HG02798 (cell line): ENCODE results near the gene TM9SF1.
A peak's percentile ranks its signal among the peaks of the same experiment; 100 is the strongest.

Experiments used
- ATAC-seq: cut with Tn5 transposase; IDR thresholded peaks from one replicate; pipeline ENCODE4 v1.9.1; 2021; ENCODE audit warnings: mild to moderate bottlenecking; ENCODE audit not compliant: unreplicated experiment, poor library complexity

The TM9SF1 gene

DNA sequence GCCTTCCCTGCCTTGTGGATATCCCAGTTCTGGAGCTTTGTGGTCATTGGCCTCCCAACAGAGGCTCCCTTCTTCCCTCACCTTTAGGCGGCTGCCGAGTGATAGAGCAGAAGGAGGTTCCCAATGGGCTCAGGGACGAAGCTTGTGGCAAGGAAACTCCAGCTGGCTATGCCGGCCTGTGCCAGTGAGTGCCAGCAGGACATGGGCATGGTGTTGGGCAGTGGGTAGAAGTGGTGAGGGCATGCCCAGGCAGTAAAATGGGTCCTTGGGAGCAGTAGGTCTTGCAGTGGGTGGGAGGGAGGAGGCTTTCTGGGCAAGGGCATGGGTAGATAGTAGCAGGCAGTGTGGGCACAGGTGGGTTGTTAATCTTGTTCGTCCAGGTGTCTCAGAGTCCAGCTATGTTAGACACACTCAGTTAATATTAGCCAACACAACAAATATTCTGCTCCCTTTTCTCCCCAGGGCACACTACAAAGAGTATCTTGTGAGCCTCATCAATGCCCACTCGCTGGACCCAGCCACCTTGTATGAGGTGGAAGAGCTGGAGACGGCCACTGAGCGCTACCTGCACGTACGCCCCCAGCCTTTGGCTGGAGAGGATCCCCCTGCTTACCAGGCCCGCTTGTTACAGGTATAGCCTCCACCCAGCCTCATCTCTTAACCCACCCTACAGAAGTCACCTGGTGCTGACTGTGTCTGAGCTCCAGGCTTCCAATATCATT lies 35.3 kb downstream of the TM9SF1 start:
- no peak for ATAC-seq

DNA sequence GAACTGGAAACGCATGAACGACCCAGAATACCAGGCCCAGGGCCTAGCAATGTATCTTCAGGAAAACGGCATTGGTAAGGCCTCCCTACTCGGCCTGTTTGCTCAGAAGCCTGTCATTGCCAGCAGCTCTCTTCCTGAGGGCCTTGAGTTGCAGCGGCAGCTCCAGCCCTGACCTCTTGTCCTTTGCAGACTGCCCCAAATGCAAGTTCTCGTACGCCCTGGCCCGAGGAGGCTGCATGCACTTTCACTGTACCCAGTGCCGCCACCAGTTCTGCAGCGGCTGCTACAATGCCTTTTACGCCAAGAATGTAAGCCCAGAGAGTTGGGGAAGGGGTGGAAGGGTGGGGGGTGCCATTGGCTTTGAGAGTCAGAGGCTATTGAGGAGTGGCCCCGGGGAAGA lies 37.9 kb downstream of the TM9SF1 start:
- ATAC-seq = no peak

DNA sequence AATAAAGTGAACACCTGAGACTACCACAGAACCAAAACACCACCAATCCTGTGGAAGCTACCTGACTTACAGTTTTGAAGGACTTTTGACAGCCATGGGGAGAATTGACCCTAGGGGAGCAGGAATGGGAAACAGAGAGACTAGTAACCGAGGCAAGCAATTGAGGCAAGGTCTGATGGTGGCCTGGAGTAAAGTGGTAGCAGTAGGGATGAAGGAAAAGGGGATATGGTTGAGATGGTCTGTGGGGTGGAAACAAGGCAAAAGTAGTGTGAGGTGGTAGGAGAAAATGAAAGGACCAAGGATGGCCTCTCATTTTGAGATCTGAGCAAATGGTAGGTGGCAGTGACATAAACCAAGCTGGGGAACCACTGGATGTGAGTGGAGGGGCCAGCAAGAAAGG lies 38.4 kb downstream of the TM9SF1 start:
- no peak for ATAC-seq

DNA sequence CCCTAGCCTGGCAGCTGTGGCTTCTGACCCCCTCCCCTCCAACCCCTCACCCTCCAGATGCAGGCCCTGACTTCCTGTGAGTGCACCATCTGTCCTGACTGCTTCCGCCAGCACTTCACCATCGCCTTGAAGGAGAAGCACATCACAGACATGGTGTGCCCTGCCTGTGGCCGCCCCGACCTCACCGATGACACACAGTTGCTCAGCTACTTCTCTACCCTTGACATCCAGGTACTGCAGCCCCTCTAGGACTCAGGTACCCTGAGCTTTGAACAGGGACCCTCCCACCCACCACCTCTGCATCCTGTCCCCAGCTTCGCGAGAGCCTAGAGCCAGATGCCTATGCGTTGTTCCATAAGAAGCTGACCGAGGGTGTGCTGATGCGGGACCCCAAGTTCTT lies 40.1 kb downstream of the TM9SF1 start:
- ATAC-seq = no peak

DNA sequence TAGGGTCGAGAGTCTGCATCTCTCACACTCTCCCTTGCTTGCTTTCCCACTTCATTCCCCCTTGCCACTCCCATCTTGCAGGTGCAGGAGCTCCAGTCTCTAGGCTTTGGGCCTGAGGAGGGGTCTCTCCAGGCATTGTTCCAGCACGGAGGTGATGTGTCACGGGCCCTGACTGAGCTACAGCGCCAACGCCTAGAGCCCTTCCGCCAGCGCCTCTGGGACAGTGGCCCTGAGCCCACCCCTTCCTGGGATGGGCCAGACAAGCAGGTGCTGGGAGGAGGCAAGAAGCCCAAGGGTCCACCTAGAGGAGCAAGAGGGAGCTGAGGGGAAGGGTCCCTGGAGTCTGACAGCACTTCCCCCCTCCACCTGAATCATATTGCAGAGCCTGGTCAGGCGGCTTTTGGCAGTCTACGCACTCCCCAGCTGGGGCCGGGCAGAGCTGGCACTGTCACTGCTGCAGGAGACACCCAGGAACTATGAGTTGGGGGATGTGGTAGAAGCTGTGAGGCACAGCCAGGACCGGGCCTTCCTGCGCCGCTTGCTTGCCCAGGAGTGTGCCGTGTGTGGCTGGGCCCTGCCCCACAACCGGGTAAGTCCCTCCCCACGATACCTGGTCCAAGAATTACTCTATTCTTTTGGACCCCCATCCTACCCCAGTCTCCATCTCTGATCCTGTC lies 43.7 kb downstream of the TM9SF1 start:
- no peak for ATAC-seq

DNA sequence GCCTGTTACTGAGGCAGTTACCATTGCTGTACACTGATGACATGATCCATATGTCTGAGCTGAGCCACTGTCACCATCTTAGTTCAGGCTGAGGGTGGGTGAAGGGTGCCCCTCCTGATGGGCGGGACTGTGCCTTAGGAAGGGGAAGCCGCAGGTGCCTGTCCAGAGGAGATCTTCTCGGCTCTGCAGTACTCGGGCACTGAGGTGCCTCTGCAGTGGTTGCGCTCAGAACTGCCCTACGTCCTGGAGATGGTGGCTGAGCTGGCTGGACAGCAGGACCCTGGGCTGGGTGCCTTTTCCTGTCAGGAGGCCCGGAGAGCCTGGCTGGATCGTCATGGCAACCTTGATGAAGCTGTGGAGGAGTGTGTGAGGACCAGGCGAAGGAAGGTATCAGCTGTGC lies 44.2 kb downstream of the TM9SF1 start:
- ATAC-seq = no peak

DNA sequence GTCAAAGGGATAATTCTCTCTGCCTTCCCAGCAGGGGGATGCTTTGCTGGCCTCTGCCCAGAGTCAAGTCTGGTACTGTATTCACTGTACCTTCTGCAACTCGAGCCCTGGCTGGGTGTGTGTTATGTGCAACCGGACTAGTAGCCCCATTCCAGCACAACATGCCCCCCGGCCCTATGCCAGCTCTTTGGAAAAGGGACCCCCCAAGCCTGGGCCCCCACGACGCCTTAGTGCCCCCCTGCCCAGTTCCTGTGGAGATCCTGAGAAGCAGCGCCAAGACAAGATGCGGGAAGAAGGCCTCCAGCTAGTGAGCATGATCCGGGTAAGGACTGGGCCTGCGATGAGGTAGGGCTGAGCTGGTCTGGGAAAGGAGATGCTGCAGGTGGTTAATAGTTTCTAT lies 44.7 kb downstream of the TM9SF1 start:
- ATAC-seq = no peak

DNA sequence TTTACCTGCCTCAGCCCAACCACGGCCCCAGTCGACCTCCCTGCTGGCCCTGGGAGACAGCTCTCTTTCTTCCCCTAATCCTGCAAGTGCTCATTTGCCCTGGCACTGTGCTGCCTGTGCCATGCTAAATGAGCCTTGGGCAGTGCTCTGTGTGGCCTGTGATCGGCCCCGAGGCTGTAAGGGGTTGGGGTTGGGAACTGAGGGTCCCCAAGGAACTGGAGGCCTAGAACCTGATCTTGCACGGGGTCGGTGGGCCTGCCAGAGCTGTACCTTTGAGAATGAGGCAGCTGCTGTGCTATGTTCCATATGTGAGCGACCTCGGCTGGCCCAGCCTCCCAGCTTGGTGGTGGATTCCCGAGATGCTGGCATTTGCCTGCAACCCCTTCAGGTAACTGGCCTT lies 45.2 kb downstream of the TM9SF1 start:
- no peak for ATAC-seq

DNA sequence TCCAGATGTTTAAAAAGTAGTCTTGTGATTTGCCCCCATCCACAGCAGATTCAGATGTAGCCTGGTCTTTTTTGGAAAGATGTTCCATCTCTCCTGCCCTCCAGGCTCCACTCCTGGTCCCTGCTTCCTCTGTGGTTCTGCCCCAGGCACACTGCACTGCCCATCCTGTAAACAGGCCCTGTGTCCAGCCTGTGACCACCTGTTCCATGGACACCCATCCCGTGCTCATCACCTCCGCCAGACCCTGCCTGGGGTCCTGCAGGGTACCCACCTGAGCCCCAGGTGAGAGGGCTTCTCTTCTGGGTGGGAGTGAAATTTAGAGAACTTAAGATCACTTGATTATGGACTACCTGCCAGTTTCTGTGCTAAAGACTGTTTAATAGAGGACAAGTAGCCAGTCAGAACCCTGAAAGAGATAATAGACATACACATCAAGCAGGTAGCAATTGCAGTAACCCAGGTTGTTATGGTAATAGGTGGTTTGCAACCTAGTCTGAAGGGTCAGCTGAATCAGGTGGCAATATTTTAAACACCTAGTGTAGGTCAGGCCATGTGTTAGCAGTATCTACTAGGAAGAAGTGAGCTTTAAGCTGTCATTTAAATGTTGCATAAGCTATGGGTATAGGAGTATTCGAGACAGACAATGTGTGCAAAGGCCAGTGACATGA lies 45.8 kb downstream of the TM9SF1 start:
- ATAC-seq = no peak

DNA sequence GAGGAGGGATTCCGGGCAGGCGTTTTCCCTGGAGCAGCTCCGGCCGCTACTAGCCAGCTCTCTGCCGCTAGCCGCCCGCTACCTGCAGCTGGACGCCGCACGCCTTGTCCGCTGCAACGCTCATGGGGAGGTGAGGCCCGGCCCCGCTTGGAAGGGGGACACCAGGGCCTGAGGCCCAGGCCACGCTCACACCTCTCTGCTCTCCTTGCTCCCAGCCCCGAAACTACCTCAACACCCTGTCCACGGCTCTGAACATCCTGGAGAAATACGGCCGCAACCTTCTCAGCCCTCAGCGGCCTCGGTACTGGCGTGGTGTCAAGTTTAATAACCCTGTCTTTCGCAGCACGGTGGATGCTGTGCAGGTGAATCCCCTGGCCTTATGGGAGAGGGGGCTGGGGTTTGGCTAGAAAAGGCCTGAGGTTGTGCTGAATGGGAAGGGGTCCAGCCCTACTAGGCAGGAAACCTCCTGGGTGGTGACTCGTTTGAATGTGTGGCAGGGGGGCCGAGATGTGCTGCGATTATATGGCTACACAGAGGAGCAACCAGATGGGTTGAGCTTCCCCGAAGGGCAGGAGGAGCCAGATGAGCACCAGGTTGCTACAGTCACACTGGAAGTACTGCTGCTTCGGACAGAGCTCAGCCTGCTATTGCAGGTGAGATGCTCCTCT lies 47.3 kb downstream of the TM9SF1 start:
- ATAC-seq = no peak

DNA sequence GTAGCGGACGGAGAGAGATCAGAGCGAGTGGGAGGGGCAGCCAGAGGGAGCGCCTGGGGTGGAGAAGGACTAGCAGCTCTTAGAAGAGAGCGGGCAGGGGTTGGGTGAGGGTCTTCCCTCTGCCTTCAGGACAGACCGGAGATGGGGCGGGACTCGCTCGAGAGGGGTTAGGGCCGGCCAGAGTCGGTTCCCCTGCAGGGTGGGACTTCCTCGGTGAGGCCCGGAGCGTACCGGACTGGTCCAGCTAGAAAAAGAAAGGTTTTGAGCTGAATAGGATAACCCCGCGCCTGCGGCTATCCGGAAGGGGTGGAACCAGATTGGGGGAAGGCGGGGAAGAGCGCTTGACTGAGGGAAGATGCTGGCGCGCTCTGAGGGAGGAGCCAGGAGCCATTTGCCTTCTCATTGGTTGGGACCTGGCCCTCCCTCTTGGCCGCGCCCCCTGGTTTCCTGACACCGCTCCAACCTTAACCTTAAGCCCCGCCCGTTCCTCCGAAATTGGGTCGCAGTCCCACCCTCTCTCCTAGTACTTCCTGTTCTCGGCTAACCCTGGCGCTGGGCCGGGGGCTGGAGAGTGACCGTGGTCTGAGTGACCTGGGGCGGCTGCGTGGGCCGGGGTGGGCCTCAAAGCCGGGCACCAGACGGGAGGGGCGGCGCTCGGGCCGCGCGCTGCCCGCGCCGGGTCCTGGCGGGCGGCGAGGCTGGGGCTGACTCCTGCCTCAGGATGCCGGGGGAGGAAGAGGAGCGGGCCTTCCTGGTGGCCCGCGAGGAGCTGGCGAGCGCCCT lies 48.1 kb downstream of the TM9SF1 start, which contains the start of gene RNF31:
Gene RNF31 (plus strand): TSS at position 521 of the 783 bp plus-strand sequence. CDS start 201 bp downstream, at position 722.
- peak; percentile 87 for ATAC-seq

DNA sequence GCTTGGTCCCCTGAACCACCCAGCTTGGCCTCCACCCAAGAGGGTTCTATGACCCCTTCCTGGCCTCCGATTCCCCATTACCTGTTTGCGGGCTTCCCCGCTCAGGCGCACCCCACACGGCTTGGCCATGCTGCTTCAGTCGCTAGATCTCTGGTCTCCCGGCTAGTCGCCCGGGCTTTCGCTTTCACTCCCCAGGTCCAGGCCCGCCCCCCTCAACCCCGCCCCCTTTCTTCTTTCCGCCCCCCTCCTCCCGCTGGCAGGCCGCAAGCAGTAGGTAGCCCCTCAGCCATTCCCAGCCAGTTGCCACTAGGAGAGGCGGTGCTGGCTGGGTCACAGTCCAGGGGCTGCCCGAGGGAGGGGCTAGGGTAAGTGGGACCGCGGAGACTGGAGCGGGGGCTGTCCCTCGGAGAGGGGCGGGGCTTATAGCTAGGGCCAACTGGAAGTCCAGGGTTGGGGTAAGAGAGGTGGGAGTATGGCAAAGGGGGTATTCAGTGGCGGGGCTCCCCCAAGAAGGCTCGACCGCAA lies 48.7 kb downstream of the TM9SF1 start, which contains the start of gene PSME2:
Gene PSME2 (minus strand): TSS at position 158 of the 525 bp plus-strand sequence. CDS start 29 bp downstream, at position 129.
- peak; percentile 67 for ATAC-seq

DNA sequence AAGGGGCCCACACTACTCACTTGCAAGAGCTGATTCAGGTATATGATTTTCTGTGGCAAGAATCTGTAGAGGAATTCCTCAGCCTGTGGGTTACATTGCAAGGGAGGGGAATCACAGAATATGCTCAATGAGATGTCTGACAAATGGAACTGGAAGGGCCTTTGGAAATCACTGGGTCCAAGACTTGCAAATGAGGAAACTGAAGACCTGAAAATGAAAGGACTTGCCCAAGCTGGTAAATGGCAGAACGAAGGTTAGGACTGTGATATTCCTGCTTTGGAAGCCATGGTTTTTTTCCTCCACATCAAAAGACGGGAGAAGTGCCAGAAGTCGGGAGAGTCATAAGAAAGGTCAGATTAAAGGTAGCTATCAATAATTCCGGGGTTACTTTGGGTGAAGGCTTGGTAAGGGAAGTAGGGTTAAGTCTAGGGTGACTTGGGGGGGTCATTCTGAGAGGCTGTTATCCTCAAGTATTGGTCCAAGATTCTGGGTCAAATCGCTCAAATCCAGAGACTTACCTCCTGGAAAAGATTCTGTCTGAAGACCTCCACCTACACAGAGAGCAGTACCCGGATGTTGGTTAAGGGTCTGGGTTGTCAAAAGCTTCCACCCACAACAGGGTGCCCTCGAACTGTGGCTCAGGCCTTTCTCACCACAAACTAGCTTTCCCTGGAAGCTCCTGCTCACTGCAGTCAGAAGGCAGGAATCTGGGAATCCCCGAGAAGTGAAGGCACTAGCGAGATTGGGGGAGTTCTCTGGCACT lies 49.4 kb downstream of the TM9SF1 start:
- ATAC-seq = no peak

DNA sequence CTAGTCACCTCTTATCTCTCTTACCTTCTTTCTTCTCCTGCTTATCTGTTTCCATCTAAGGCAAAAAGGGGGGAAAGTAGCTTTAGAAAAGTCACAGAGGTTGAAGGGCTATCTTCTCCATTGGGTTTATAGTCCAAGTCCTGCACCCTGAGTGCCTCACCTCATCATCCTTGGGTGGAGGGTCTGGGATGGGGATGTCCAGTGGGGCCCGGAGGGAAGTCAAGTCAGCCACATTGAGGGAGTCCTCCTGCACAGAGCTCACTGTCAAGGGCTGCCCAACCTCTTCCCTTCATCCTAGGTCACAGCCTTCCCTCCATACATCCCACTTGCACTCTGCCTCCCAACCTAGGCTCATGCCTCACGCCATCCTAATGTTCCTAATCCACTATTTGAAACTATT lies 50.0 kb downstream of the TM9SF1 start:
- no peak for ATAC-seq

DNA sequence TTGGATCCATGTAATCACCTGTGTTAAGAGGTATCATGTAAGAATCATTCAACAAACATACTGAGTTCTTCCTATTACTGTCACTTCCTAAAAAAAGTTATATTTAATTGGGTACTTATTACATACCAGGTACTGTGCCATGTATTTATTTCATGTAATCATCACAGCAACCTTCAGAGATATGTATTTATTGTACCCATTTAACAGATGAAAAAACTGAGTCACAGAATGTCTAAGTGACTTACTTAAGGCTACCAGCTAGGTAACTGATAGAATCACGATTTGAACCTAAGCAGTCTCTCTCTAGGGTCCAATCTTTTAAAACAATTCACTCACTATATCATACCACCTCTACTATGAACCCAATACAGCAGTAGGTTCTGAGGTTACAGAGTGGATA lies 50.8 kb downstream of the TM9SF1 start:
- ATAC-seq = no peak

DNA sequence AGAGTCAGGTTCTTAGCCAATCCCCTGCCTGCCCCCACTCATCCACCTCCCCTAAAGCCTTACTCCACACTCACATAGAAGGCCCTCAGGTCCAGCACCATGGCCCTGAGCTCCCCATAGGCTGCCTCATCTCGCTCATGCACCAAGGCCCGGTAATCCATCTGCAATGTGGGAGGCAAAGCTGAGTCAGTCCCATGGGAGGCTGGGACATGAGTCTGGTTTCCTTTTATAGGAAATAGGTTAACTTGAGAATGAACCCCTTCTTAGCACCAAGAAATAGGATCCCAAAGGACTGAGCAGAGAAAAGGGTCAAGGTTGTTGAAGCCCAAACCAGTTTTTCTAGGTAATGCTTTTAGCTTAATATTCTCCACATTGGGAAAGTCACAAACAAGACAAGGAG lies 51.7 kb downstream of the TM9SF1 start:
- no peak for ATAC-seq

DNA sequence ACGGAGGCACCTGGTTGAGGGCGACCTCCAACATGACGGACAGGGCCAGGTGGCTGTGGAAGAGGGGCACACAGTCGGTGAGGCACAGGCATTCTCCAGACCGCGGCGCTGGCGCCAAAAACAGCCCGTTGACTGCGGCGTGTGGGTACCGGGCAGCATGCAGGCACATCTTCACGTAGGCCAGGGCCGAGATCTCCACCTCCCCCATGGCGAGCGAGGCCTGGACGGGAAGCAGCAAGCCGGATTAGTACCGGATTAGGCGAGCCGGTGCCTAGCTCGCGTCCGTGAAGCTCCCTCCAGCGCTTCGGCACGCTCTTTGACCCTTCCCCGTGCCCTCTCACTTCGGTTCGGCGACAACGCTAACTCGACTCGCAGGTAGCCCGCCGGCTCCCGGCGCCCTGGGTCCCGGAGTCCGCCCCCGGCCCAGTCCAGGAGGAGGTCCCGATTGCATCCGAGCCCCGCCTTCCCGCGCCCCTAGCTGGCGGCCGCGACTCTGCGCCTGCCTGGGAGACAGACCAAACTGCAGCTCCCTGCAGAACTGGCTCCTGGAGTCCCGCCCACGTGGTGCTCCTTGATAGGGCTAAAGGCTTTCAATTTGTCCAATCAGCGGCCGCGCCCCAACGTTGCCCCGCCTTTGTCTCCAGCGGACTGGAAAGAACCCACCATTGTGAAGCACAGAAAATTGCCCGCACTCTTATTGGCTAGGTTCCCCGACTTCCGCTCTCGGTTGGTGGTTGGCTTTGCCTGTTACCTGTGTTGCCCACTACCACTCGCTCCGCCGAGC lies 54.0 kb downstream of the TM9SF1 start, which contains the start of gene EMC9:
Gene EMC9 (minus strand): TSS at position 495 of the 784 bp plus-strand sequence. CDS start 287 bp downstream, at position 208.
- ATAC-seq = peak; percentile 90

DNA sequence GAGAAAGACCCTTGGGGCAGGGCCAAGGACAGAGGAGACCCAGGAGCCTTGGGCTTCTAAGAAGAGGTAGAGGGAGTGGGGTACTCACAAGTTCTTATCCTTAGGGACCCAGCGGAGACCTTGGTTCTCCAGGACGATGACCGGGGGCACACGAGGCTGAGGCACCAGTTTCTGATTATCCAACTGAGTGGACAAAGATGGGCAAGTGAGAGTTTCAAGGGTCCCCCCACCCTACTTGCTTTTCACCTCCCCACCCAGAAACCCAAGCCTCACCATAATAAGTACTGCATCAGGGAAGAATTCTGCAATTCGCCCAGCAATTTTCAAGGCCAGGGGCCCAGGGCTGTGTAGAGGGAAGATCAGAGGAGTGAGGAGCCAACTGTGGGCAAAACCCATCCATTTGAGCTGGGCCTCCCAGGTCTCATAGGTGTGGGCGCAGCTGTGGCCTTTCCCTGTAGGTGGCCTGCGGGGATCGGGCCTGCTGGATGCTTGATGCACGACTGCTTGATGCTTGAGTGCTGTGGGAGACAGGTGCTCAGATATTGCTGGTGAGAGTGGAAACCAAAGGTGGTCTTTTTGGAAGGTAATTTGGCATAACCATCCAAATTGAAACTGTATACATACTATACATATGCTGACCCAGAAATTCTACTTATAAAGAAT lies 55.8 kb downstream of the TM9SF1 start:
- no peak for ATAC-seq
